B cell (primary cell): ENCODE measurements around the gene TTC27. TPM values are rescaled to one million over a fixed set of nuclear protein-coding genes. Genes with fewer than 3 reads are reported as not detected.

ENCODE experiments used
- ATAC-seq: fragments of 200-7000 bp; cut with Tn5 transposase; one replicate; pipeline ENCODE4 v1.10.0; 2021; ENCODE audit warnings: low read depth, mild to moderate bottlenecking, moderate number of reproducible peaks, moderate library complexity
- CTCF ChIA-PET: fragments of 350-600 bp; sonication (Branson Sonifier 250); formaldehyde crosslinking; loops from one replicate; lab custom pipeline; 2021; ENCODE audit warnings: antibody characterized with exemption, inconsistent platforms; lab: Charles Lee
- POLR2A ChIA-PET: fragments of 350-600 bp; sonication (Branson Sonifier 250); formaldehyde crosslinking; loops from one replicate; lab custom pipeline; 2021; ENCODE audit warnings: antibody characterized with exemption; lab: Charles Lee
- DNase-seq: peaks from one replicate; pipeline ENCODE4 v3.0.0; 2013
- H2AFZ ChIP-seq: 2 replicates; pipeline ENCODE4 v1.6.1; 2012; ENCODE audit warnings: mild to moderate bottlenecking, low read depth, low read length; ENCODE audit not compliant: insufficient read depth, poor library complexity, severe bottlenecking
- H3K27ac ChIP-seq, 2 donors: 1 replicate in 1 of 2; 2 replicates in 1 of 2; pipeline ENCODE4 v1.5.1; 2012 to 2013; ENCODE audit warnings: low read length in 2 of 2, mild to moderate bottlenecking in 2 of 2, moderate library complexity in 1 of 2
- H3K27me3 ChIP-seq, 4 experiments: fragments of 200-600 bp in 1 of 4; sonication (generic) in 1 of 4; replicated peaks in 1 of 4; 1 replicate in 2 of 4; 2 replicates in 2 of 4; pipeline versions ENCODE4 v1.6.1 to v1.7.0; 2013 to 2016; ENCODE audit warnings: low read length in 3 of 4, mild to moderate bottlenecking in 2 of 4, mixed read lengths in 1 of 4, moderate library complexity in 1 of 4; ENCODE audit not compliant: insufficient read depth in 4 of 4, control insufficient read depth in 3 of 4; ENCODE audit errors: control extremely low read depth in 1 of 4
- H3K36me3 ChIP-seq, 2 experiments: replicated peaks in 1 of 2; 1 replicate in 1 of 2; 2 replicates in 1 of 2; pipeline versions ENCODE4 v1.6.1 to v1.7.1; 2013; ENCODE audit warnings: low read length in 1 of 2; ENCODE audit not compliant: insufficient read depth in 2 of 2, control insufficient read depth in 1 of 2; ENCODE audit errors: control extremely low read depth in 1 of 2, extremely low read depth in 1 of 2
- H3K4me1 ChIP-seq, 2 donors: fragments of 200-600 bp in 1 of 2; sonication (generic) in 1 of 2; 1 replicate in 1 of 2; 2 replicates in 1 of 2; pipeline versions ENCODE4 v1.5.1 to v1.6.1; 2013 to 2017; ENCODE audit warnings: low read length in 2 of 2; ENCODE audit not compliant: control insufficient read depth in 2 of 2, insufficient read depth in 2 of 2
- H3K4me2 ChIP-seq: replicated peaks from 2 replicates; pipeline ENCODE3; 2012; ENCODE audit warnings: mild to moderate bottlenecking, low read depth, low read length; ENCODE audit not compliant: poor library complexity, severe bottlenecking
- H3K4me3 ChIP-seq, 5 experiments: fragments of 200-600 bp in 1 of 5; sonication (generic) in 1 of 5; 1 replicate in 3 of 5; 2 replicates in 2 of 5; pipeline versions ENCODE4 v1.5.1 to v1.7.0; 2011 to 2016; ENCODE audit warnings: low read length in 4 of 5, mild to moderate bottlenecking in 4 of 5, low read depth in 2 of 5, control low read depth in 1 of 5, moderate library complexity in 1 of 5; ENCODE audit not compliant: insufficient read depth in 1 of 5; ENCODE audit errors: control extremely low read depth in 1 of 5, extremely low read depth in 1 of 5
- H3K79me2 ChIP-seq: fragments of 200-600 bp; sonication (generic); one replicate; pipeline ENCODE4 v1.6.0; 2016; ENCODE audit warnings: low read length; ENCODE audit not compliant: control insufficient read depth, insufficient read depth
- H3K9ac ChIP-seq: fragments of 200-600 bp; sonication (generic); 2 replicates; pipeline ENCODE4 v1.6.1; 2017; ENCODE audit warnings: mild to moderate bottlenecking, low read length, moderate library complexity
- H3K9me3 ChIP-seq, 3 donors: one replicate each; pipeline versions ENCODE4 v1.6.1 to v1.7.1; 2013; ENCODE audit warnings: low read length in 2 of 3; ENCODE audit not compliant: control insufficient read depth in 2 of 3, insufficient read depth in 1 of 3; ENCODE audit errors: control extremely low read depth in 1 of 3
- H4K20me1 ChIP-seq: 2 replicates; pipeline ENCODE4 v1.6.0; 2012; ENCODE audit warnings: mild to moderate bottlenecking, low read length; ENCODE audit not compliant: insufficient read depth, control insufficient read depth, poor library complexity, severe bottlenecking
- H3K27ac Mint-ChIP-seq: one replicate; pipeline ENCODE4 v1.8.0; 2021; ENCODE audit warnings: mixed read lengths
- H3K27me3 Mint-ChIP-seq: one replicate; pipeline ENCODE4 v1.8.0; 2021; ENCODE audit warnings: mixed read lengths
- H3K4me1 Mint-ChIP-seq: one replicate; pipeline ENCODE4 v1.8.0; 2021; ENCODE audit warnings: mixed read lengths
- H3K4me3 Mint-ChIP-seq: one replicate; pipeline ENCODE4 v1.8.0; 2021; ENCODE audit warnings: mixed read lengths
- H3K9me3 Mint-ChIP-seq: one replicate; pipeline ENCODE4 v1.8.0; 2022; ENCODE audit warnings: mixed read lengths; ENCODE audit not compliant: insufficient read depth
- CTCF ChIP-seq: fragments of 200-600 bp; IDR thresholded peaks from one replicate; pipeline ENCODE4 v1.8.0; 2022; ENCODE audit warnings: antibody characterized with exemption, mild to moderate bottlenecking
- EZH2 ChIP-seq: IDR thresholded peaks from 2 replicates; pipeline ENCODE4 v1.6.1; 2012; ENCODE audit warnings: borderline replicate concordance, low read depth, mild to moderate bottlenecking, moderate library complexity, low read length; ENCODE audit not compliant: insufficient read depth, poor library complexity, severe bottlenecking
- WGBS: methylation state at CpG from one replicate; pipeline ENCODE4 v1.1.5; 2013; ENCODE audit warnings: missing lambda C conversion rate; ENCODE audit not compliant: insufficient coverage; 5-methylcytosine and 5-hydroxymethylcytosine counted together
- intact Hi-C: fragments of 100-400 bp; cut with micrococcal nuclease; formaldehyde crosslinking; loops from one replicate; pipeline ENCODE4 v1.10.0; 2022
- polyA plus RNA-seq: library from polyadenylated mRNA; depleted of rRNA; stranded (reverse); fragments of >200 nt; gene quantifications from 2 replicates; pipeline ENCODE4 v1.2.3, GENCODE V29; 2012
- total RNA-seq, 2 donors: library from RNA; stranded (reverse); fragments of 120-200 nt in 1 of 2; gene quantifications; 1 replicate in 1 of 2; 2 replicates in 1 of 2; pipeline versions ENCODE4 v1.2.3 to v1.2.4, GENCODE V29; 2013 to 2022

Gene TTC27
- total and polyA plus RNA-seq, 2 donors (not counting 1 experiment from before 2014, with no cell fraction given): 22.7 to 28.5 TPM

- DNase-seq (no peak), ATAC-seq (no peak)
- H3K4me3 ChIP-seq: no peak overlapping the region
- no peak overlapping the region for H3K9ac ChIP-seq
- ChIA-PET POLR2A (interaction anchor here (0.6 kb wide), 1 partner anchor 117 kb away, joined by 5 read pairs; no protein-coding TSS in a partner anchor), CTCF (no interaction called here)
- H3K27ac Mint-ChIP-seq: no peak overlapping the region
- TF ChIP-seq EZH2: no peak
- no peak for TF ChIP-seq CTCF
- H3K27ac ChIP-seq: no peak overlapping the region
- H3K36me3 ChIP-seq: peaks cover 6 to 14% of the 10 kb centered on the region in 2 experiments
- H3K4me1 Mint-ChIP-seq: peaks cover 2% of the 10 kb centered on the region
- no peak overlapping the region for H2AFZ ChIP-seq
- H3K27me3 Mint-ChIP-seq: no peaks in the 10 kb centered on the region
- H3K4me3 Mint-ChIP-seq: no peak overlapping the region
- H3K4me1 ChIP-seq: peaks cover 0 to 3% of the 10 kb centered on the region in 2 donors
- H3K4me2 ChIP-seq: no peak overlapping the region
- no peaks in the 10 kb centered on the region for H4K20me1 ChIP-seq
- intact Hi-C loops: no loop called here
- peaks cover 0 to 7% (median 0%) of the 10 kb centered on the region in 3 donors for H3K9me3 ChIP-seq
- H3K79me2 ChIP-seq: no peaks in the 10 kb centered on the region
- H3K27me3 ChIP-seq: no peaks in the 10 kb centered on the region
- H3K9me3 Mint-ChIP-seq: no peaks in the 10 kb centered on the region
These were observed 123.0 kb downstream of the TTC27 start for GRCh38 chr2:32750880-32751279.

DNA sequence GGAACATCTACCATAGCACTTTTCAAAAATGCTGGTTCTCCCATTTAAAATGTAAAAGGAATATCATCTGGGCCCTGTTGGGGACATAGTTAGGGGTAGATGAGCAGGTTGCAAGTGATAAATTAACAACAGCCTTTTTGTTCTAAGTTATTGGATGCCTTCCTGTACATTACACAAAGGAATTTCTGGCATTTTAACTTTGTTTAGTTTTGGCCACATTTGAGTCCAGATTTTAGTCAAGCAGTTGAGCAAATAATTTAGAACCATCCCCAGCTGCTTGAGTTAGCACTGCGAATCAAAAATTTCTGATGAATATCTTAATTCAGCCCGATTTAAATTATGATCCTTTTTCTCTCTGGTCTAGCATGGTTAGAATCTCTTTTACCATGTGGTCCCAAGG is 124.4 kb downstream of the TTC27 start:
- no peaks in the 10 kb centered on the region for H3K79me2 ChIP-seq
- DNase-seq (no peak), ATAC-seq (no peak)
- Mint-ChIP-seq H3K4me3 (no peak overlapping the region), H3K9me3 (no peaks in the 10 kb centered on the region), H3K4me1 (peaks cover 7% of the 10 kb centered on the region), H3K27me3 (no peaks in the 10 kb centered on the region), H3K27ac (no peak overlapping the region)
- ChIA-PET POLR2A (no interaction called here), CTCF (no interaction called here)
- H4K20me1 ChIP-seq: no peaks in the 10 kb centered on the region
- H3K27me3 ChIP-seq: no peaks in the 10 kb centered on the region
- TF ChIP-seq EZH2 (no peak), CTCF (no peak)
- no peak overlapping the region for H2AFZ ChIP-seq
- H3K36me3 ChIP-seq: peaks cover 6 to 14% of the 10 kb centered on the region in 2 experiments
- H3K27ac ChIP-seq: no peak overlapping the region
- intact Hi-C loops: no loop called here
- peaks cover 0 to 6% of the 10 kb centered on the region in 2 donors for H3K4me1 ChIP-seq
- H3K4me3 ChIP-seq: no peak overlapping the region
- no peak overlapping the region for H3K9ac ChIP-seq
- WGBS: no CpG with 5 or more reads among the region's 2 CpGs
- no peak overlapping the region for H3K4me2 ChIP-seq
- H3K9me3 ChIP-seq: peaks cover 0 to 7% (median 0%) of the 10 kb centered on the region in 3 donors
